Measurements from ENCODE around the gene F8. TPM values are rescaled to one million over a fixed set of nuclear protein-coding genes. Genes with fewer than 3 reads are reported as not detected.
"Not testable (repeated sequence)": the region's sequence is repeated elsewhere in the genome, so short reads cannot be mapped to it uniquely, and the experiment has no call there.

Gene F8
- total and polyA plus RNA-seq, 7 donors, result 13.5 to 31.7 (median 17.6) TPM

GRCh38 chrX:154821523-154821922 lies 201.0 kb downstream of the F8 start:
- ATAC-seq (no peak), DNase-seq (no peak)
- Histone ChIP-seq H3K4me1 (no peaks in the 10 kb centered on the region), H3K36me3 (ENCODE audit: insufficient read depth in 1 of 2, low read depth in 1 of 2) (no peaks in the 10 kb centered on the region), H3K9me3 (no peaks in the 10 kb centered on the region), H3K4me3 (no peak overlapping the region), H3K27me3 (ENCODE audit: insufficient read depth in 3 of 3, low read length in 2 of 3) (no peaks in the 10 kb centered on the region), H3K27ac (no peak overlapping the region)
- intact Hi-C loops (cut with DNase I), result no loop called here
- TF ChIP-seq CTCF (IDR thresholded peaks at IDR 0.05), result no peak

- TF ChIP-seq CTCF (IDR thresholded peaks at IDR 0.05), result no peak
- H3K9me3 ChIP-seq, result no peaks in the 10 kb centered on the region
- no peaks in the 10 kb centered on the region for H3K4me1 ChIP-seq
- H3K27me3 ChIP-seq (ENCODE audit: insufficient read depth in 3 of 3, low read length in 2 of 3), result peaks cover 0 to 4% (median 0%) of the 10 kb centered on the region in 3 donors
- no peaks in the 10 kb centered on the region for H3K36me3 ChIP-seq (ENCODE audit: insufficient read depth in 1 of 2, low read depth in 1 of 2)
- H3K4me3 ChIP-seq, result no peak overlapping the region
- DNase-seq (no peak), ATAC-seq (no peak)
- WGBS, 3 donors, result 62 to 79% (median 67%) methylated on average over 7 of the region's 7 CpGs
- H3K27ac ChIP-seq, result no peak overlapping the region
- intact Hi-C loops (cut with DNase I), result no loop called here
These were observed 202.7 kb downstream of the F8 start for GRCh38 chrX:154819771-154820341.

- Histone ChIP-seq H3K27ac (no peak overlapping the region), H3K36me3 (ENCODE audit: insufficient read depth in 1 of 2, low read depth in 1 of 2) (no peaks in the 10 kb centered on the region), H3K4me3 (no peak overlapping the region), H3K9me3 (no peaks in the 10 kb centered on the region), H3K4me1 (no peaks in the 10 kb centered on the region), H3K27me3 (ENCODE audit: insufficient read depth in 3 of 3, low read length in 2 of 3) (peaks cover 0 to 4% (median 0%) of the 10 kb centered on the region in 3 donors)
- TF ChIP-seq CTCF (IDR thresholded peaks at IDR 0.05), result no peak
- WGBS, 3 donors, result 63 to 76% (median 71%) methylated on average over 11 of the region's 11 CpGs
- ATAC-seq, result no peak
- intact Hi-C loops (cut with DNase I), result no loop called here
- DNase-seq, result no peak
These were observed 203.4 kb downstream of the F8 start for GRCh38 chrX:154818916-154819770.

- H3K4me3 ChIP-seq, ATAC-seq: not testable (repeated sequence)
These were observed 205.4 kb downstream of the F8 start for GRCh38 chrX:154817048-154817618.

GRCh38 chrX:154816326-154816898 lies 206.1 kb downstream of the F8 start:
- intact Hi-C loops (cut with DNase I); H3K27me3 ChIP-seq (ENCODE audit: insufficient read depth in 3 of 3, low read length in 2 of 3); H3K4me1 ChIP-seq; H3K4me3 ChIP-seq; ATAC-seq; DNase-seq; H3K36me3 ChIP-seq (ENCODE audit: insufficient read depth in 1 of 2, low read depth in 1 of 2); H3K9me3 ChIP-seq; H3K27ac ChIP-seq: not testable (repeated sequence)
- WGBS, 3 donors, result 68 to 82% (median 77%) methylated on average over 4 of the region's 4 CpGs

More at GRCh38 chrX:154817048-154817618, 205.4 kb downstream of the F8 start:
- 87 to 98% (median 96%) methylated on average over 18 to 19 of the region's 19 CpGs for WGBS, 3 donors
- intact Hi-C loops (cut with DNase I); H3K36me3 ChIP-seq (ENCODE audit: insufficient read depth in 1 of 2, low read depth in 1 of 2); H3K4me1 ChIP-seq; H3K27ac ChIP-seq; H3K9me3 ChIP-seq; H3K27me3 ChIP-seq (ENCODE audit: insufficient read depth in 3 of 3, low read length in 2 of 3); DNase-seq: not testable (repeated sequence)

Data from psoas muscle (tissue), 8 donors.